Measurements from ENCODE around the gene RHOD. TPM values are rescaled to one million over a fixed set of nuclear protein-coding genes. Genes with fewer than 3 reads are reported as not detected.
A peak's percentile ranks its signal among the peaks of the same experiment; 100 is the strongest.

Gene RHOD, protein sequence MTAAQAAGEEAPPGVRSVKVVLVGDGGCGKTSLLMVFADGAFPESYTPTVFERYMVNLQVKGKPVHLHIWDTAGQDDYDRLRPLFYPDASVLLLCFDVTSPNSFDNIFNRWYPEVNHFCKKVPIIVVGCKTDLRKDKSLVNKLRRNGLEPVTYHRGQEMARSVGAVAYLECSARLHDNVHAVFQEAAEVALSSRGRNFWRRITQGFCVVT
- total RNA-seq (2014; rRNA removed; shearing (Covaris generic)), result not detected in 2 replicates

DNA sequence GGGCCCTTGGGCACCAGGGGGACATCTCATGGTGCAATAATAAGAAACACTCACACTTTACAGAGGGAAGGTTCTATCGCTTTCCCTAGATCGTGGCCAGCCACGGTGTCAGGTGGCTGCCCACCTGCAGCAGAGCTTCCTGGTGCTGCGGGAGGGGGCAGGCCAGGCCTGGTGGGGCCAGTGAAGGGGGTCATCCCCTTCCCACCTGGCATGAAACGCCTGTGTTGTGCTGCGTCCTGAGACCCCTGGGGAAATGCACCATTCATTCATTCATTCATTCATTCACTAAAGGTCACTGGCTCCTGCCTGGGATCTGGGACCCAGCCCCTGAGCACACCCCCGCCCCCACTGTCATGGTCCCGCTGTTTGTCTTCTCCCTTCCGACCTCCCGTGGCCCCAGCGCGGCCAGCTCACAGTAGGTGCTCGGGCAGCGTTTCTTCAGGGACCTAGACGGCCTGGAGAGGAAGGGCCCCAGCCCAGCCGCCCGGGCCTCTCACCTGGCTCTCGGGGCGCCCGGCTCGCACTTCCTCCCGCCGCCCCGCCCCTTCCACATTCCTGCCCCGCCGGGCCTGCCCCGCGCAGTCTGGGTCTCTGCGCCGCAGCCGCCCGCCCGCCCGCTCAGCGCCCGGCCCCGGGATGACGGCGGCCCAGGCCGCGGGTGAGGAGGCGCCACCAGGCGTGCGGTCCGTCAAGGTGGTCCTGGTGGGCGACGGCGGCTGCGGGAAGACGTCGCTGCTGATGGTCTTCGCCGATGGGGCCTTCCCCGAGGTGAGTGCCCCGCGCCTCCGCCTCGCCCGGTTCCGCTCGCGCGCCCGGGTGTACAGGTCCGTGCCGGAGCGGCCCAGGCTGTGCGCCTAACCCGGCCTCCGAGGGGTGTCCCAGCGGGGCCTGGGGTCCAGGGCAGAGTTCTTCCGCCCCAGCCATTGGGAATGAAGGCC lies at the start of gene RHOD:
RHOD (plus strand) TSS at position 581 of the 938 bp plus-strand sequence; CDS start at position 637, 56 bp downstream.
- no peaks in the 10 kb centered on the region for H3K9me3 ChIP-seq (replicated peaks)
- no peak for DNase-seq
- H3K27me3 ChIP-seq, result no peaks in the 10 kb centered on the region
- no peak within 1 kb of the TSS for H3K27ac ChIP-seq
- H3K36me3 ChIP-seq, result no peaks in the 10 kb centered on the region
- H3K4me1 ChIP-seq, result peaks cover 16% of the 10 kb centered on the region; the same call in 1 of the 2 replicates
- H3K4me3 ChIP-seq, result no peak within 1 kb of the TSS

DNA sequence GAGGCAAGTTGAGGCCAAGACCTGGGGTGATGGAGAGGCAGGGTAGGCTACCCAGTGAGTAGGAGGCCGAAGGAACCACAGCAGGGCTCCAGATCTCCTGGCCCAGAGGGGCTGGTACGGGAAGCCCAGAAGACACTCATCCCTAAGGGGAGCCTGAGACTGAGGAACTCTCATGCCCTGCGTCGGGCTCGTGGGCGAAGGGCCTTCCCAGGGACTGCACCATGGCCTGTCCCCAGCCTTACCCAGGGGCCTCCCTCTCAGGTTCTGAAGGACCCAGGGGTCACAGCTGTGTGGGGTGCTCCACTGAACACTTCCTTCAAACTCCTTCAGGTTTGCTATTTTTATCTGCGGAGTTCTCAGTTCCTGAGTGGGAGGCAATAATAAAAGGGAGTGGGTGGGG lies 49.5 kb upstream of the RHOD start:
- Histone ChIP-seq H3K27me3 (no peaks in the 10 kb centered on the region), H3K9me3 (replicated peaks) (no peaks in the 10 kb centered on the region), H3K27ac (no peak overlapping the region), H3K36me3 (no peaks in the 10 kb centered on the region), H3K4me1 (peaks cover 3% of the 10 kb centered on the region; the same call in 1 of the 2 replicates), H3K4me3 (no peak overlapping the region)
- DNase-seq, result no peak

GRCh38 chr11:67010296-67010905 lies 46.2 kb upstream of the RHOD start:
- H3K27ac ChIP-seq, result no peak overlapping the region

DNA sequence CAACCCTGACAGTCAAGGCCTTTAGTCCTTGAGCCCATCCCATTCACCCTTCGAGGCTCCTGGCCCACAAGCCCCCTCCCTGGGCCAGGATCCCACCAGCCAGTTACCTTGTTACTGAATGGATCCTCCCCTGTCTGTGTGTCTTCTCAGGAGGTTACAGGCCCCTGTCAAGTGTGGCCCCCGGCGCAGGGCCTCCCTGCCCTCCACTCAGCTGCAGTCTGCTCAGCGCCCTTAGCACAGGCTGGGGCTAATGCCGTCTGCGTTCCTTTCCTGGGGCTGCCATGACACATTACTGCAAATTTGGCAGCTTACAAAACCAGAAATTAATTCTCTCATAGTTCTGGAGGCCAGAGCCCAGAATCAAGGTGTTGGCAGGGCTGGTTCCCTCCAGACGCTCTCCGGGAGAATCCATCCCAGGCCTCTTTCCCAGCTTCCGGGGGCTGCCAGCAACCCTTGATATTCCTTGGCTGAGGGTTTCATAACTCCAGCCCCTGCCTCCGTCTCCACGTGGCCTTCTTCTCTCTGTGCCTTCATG lies 43.1 kb upstream of the RHOD start:
- no peaks in the 10 kb centered on the region for H3K9me3 ChIP-seq (replicated peaks)

More at GRCh38 chr11:67010296-67010905, 46.2 kb upstream of the RHOD start:
- Histone ChIP-seq H3K36me3 (no peaks in the 10 kb centered on the region), H3K9me3 (replicated peaks) (no peaks in the 10 kb centered on the region), H3K4me3 (no peak overlapping the region), H3K27me3 (no peaks in the 10 kb centered on the region), H3K4me1 (peaks cover 6% of the 10 kb centered on the region; the same call in 1 of the 2 replicates)
- DNase-seq, result no peak

GRCh38 chr11:67014343-67014742 lies 42.3 kb upstream of the RHOD start:
- Histone ChIP-seq H3K9me3 (replicated peaks) (no peaks in the 10 kb centered on the region), H3K27me3 (no peaks in the 10 kb centered on the region), H3K4me1 (0 out of 2 replicates have a peak, but pooled peaks cover 7% of the 10 kb centered on the region), H3K36me3 (no peaks in the 10 kb centered on the region), H3K27ac (no peak overlapping the region), H3K4me3 (no peak overlapping the region)
- no peak for DNase-seq

More for the DNA sequence above, 43.1 kb upstream of the RHOD start:
- Histone ChIP-seq H3K36me3 (no peaks in the 10 kb centered on the region), H3K4me1 (0 out of 2 replicates have a peak, but pooled peaks cover 7% of the 10 kb centered on the region), H3K27ac (no peak overlapping the region), H3K27me3 (no peaks in the 10 kb centered on the region), H3K4me3 (no peak overlapping the region)
- no peak for DNase-seq

DNA sequence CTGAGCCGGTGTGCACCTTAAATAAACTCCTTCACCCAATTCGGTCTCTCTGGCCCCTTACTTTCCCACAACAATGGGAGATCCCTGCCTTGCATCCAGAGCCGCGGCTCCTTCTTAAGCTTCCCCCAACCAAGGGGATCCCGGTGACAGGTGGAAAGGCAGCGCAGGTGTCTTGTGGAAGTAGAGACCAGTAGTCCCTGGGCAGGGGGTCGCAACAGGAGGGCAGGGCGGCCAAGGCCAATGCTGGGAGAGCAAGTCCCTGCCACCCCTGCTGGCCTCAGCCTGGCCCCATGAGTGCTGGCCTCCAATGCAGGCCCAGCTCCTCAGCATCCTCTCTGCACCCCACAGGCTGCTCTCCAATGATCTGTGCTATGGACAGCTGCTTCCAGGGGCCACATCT lies 41.6 kb upstream of the RHOD start:
- Histone ChIP-seq H3K36me3 (no peaks in the 10 kb centered on the region), H3K4me3 (no peak overlapping the region), H3K9me3 (replicated peaks) (no peaks in the 10 kb centered on the region), H3K27me3 (no peaks in the 10 kb centered on the region), H3K4me1 (0 out of 2 replicates have a peak, but pooled peaks cover 7% of the 10 kb centered on the region), H3K27ac (no peak overlapping the region)
- peak in 1 of 2 experiments; percentile 21 for DNase-seq

DNA sequence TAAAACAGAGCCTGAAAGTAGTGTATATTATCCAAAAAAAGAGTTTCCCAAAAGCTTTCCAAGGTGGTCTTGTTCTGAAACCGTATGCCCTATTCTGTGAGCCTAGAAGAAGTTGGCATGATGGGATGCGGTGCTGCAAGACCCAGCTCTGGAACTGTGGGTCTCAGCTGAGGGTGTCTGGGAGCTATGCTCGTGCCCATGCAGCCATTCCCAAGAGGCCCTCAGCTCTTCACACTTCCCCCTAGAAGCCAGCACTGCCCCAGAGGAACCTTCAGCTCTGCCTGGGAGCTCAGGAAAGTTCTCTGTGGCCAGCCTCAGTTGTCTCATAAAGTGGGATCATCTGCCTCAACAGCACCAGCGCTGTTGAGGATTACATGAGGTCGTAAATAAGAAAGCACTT lies 40.1 kb upstream of the RHOD start:
- Histone ChIP-seq H3K4me1 (0 out of 2 replicates have a peak, but pooled peaks cover 7% of the 10 kb centered on the region), H3K27ac (no peak overlapping the region), H3K36me3 (no peaks in the 10 kb centered on the region), H3K27me3 (no peaks in the 10 kb centered on the region), H3K9me3 (replicated peaks) (no peaks in the 10 kb centered on the region), H3K4me3 (no peak overlapping the region)
- DNase-seq, result no peak

GRCh38 chr11:67020949-67021348 lies 35.7 kb upstream of the RHOD start:
- no peak overlapping the region for H3K27ac ChIP-seq
- no peaks in the 10 kb centered on the region for H3K36me3 ChIP-seq
- no peaks in the 10 kb centered on the region for H3K9me3 ChIP-seq (replicated peaks)
- no peaks in the 10 kb centered on the region for H3K27me3 ChIP-seq
- no peak overlapping the region for H3K4me3 ChIP-seq
- DNase-seq, result no peak
- H3K4me1 ChIP-seq, result peaks cover 5% of the 10 kb centered on the region; the same call in 1 of the 2 replicates

DNA sequence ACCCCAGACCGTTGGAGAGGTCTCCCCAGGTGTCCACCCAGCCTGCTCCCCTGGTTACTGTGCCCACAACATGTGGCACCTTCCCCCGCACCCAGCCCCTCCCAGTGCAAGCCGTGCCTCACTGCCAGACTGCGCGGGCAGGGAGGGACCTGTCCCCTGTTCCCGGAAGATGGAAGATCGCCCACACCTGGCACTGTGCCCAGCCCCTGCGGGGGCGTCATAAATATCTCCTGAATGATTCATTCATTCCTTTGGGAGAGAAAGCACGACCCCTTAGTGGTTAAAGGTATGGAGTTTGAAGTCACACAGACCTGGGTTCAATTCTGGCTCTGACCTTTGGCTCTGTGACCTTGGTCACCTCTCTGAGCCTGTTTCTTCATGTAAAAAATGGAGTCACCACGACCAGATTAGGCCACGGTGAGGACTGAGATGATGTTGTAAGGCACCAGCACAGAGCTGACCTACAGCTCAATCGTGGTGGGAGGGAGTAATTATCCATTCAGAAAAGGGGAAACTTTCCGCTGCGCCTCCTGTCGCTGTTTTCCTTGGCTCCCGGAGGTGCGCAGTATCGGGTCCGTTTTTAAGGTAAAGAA lies 34.2 kb upstream of the RHOD start:
- peak; percentile 40 to 49 for DNase-seq
- H3K4me1 ChIP-seq, result peaks cover 5% of the 10 kb centered on the region; the same call in 1 of the 2 replicates
- H3K27me3 ChIP-seq, result no peaks in the 10 kb centered on the region
- no peak overlapping the region for H3K4me3 ChIP-seq
- no peak overlapping the region for H3K27ac ChIP-seq
- no peaks in the 10 kb centered on the region for H3K9me3 ChIP-seq (replicated peaks)
- H3K36me3 ChIP-seq, result no peaks in the 10 kb centered on the region

- no peak for DNase-seq
- H3K9me3 ChIP-seq (replicated peaks), result no peaks in the 10 kb centered on the region
- H3K4me1 ChIP-seq, result peaks cover 5% of the 10 kb centered on the region; the same call in 1 of the 2 replicates
- H3K27me3 ChIP-seq, result no peaks in the 10 kb centered on the region
- no peak within 1 kb of the TSS for H3K27ac ChIP-seq
- H3K4me3 ChIP-seq, result no peak within 1 kb of the TSS
- H3K36me3 ChIP-seq, result no peaks in the 10 kb centered on the region
Observed at GRCh38 chr11:67022961-67023956, 33.4 kb upstream of the RHOD start, which contains the start of gene SYT12. SYT12 (plus strand) TSS chr11:67023134; CDS start chr11:67030145, 7,011 bp downstream.

- Histone ChIP-seq H3K36me3 (no peaks in the 10 kb centered on the region), H3K9me3 (replicated peaks) (no peaks in the 10 kb centered on the region), H3K27me3 (0 out of 2 replicates have a peak, but pooled peaks cover 2% of the 10 kb centered on the region), H3K4me3 (no peak overlapping the region), H3K4me1 (peaks cover 5% of the 10 kb centered on the region; the same call in 1 of the 2 replicates), H3K27ac (no peak overlapping the region)
- DNase-seq, result no peak
Observed at GRCh38 chr11:67023957-67024353, 32.7 kb upstream of the RHOD start.

DNA sequence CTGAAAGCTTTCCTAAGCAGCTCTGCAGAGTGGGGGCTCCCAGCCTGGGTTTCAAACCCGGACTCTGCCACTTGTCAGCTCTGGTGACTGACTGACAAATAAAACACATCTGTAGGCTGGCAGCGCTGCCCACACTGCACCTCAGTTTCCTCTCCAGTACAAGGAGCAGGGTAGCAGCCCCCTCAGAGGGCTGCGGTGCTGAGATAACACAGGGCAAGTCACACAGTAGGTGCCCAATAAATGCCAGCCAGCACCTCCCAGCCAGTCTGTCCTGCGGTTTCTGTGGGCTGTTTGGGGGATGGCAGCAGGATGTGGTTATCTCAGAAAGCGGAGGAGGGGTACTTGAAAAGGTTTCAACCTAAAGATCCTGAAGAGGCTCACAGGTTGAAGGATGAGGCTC lies 32.2 kb upstream of the RHOD start:
- Histone ChIP-seq H3K9me3 (replicated peaks) (no peaks in the 10 kb centered on the region), H3K27me3 (0 out of 2 replicates have a peak, but pooled peaks cover 5% of the 10 kb centered on the region), H3K36me3 (no peaks in the 10 kb centered on the region), H3K27ac (no peak overlapping the region), H3K4me3 (no peak overlapping the region), H3K4me1 (peaks cover 5% of the 10 kb centered on the region; the same call in 1 of the 2 replicates)
- no peak for DNase-seq

DNA sequence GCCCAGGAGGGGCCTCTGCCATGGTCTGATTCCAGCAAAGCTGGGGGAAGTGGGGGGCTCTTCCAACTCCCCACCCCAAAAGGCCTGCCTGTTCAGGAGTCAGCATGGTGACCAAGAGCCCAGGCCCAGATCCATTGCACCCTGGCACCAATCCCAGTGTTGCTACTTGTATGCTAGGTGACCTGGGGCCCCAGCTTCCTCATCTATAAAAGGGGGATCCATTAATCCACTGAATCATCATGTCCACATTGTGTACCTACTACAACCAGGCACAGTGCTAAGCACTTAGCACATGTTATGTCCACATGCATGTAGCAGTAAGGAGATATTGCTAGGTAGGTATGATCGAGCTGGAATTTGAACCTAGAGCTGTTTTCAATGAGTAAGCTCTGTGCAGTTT lies 31.7 kb upstream of the RHOD start:
- no peak overlapping the region for H3K27ac ChIP-seq
- H3K27me3 ChIP-seq, result peaks cover 5% of the 10 kb centered on the region; the same call in 1 of the 2 replicates
- peaks cover 5% of the 10 kb centered on the region; the same call in 1 of the 2 replicates for H3K4me1 ChIP-seq
- H3K9me3 ChIP-seq (replicated peaks), result no peaks in the 10 kb centered on the region
- no peak overlapping the region for H3K4me3 ChIP-seq
- no peak for DNase-seq
- H3K36me3 ChIP-seq, result no peaks in the 10 kb centered on the region
